Uterus (tissue), 2 donors: Measurements from ENCODE around the gene PDPN.

ENCODE experiments used
- CTCF ChIP-seq, 4 experiments: fragments of 200-600 bp in 2 of 4; fragments of 450-650 bp in 2 of 4; sonication (generic) in 2 of 4; IDR thresholded peaks; one replicate each; pipeline ENCODE4 v1.5.1; 2016 to 2019; ENCODE audit warnings: antibody characterized with exemption in 4 of 4, mild to moderate bottlenecking in 2 of 4, moderate library complexity in 1 of 4
- POLR2A ChIP-seq, 2 donors: fragments of 450-650 bp; IDR thresholded peaks; one replicate each; pipeline ENCODE4 v1.6.1; 2016; ENCODE audit warnings: antibody characterized with exemption in 2 of 2, mild to moderate bottlenecking in 1 of 2, moderate library complexity in 1 of 2

- no peak for TF ChIP-seq POLR2A (IDR thresholded peaks at IDR 0.05)
- TF ChIP-seq CTCF (IDR thresholded peaks at IDR 0.05) = no peak
These were observed 21.5 kb downstream of the PDPN start for GRCh38 chr1:13605159-13605558.
